ENCODE results near the gene TMEM186. TPM values are rescaled to one million over a fixed set of nuclear protein-coding genes. Genes with fewer than 3 reads are reported as not detected.

TMEM186 gene
- total and polyA plus RNA-seq, 2 of the 8 experiments (the other 6 are each of a cell fraction or from before 2014, with no cell fraction given), result 13.1 TPM

GRCh38 chr16:8798174-8798527 lies 712 bp upstream of the TMEM186 start:
- Histone ChIP-seq H3K56ac (replicated peaks; ENCODE audit: insufficient read length, low read depth, low read length) (no peak overlapping the region), H2AK5ac (ENCODE audit: low read depth, low read length) (no peak overlapping the region), H3K4me2 (ENCODE audit: insufficient read depth in 1 of 2, low read depth in 2 of 2, low read length in 2 of 2) (peak overlapping the region; percentile 86 to 88), H3K27me3 (replicated peaks in 1 of 4; ENCODE audit: control insufficient read depth in 3 of 4, extremely low read depth in 1 of 4, insufficient read depth in 3 of 4, low read length in 3 of 4) (no peaks in the 10 kb centered on the region), H2BK20ac (ENCODE audit: low read length) (no peak overlapping the region), H2BK12ac (ENCODE audit: low read depth, low read length) (no peak overlapping the region), H4K8ac (ENCODE audit: extremely low read depth, insufficient read depth, low read length) (peak overlapping the region; percentile 84; the same call in 1 of the 2 replicates), H3K14ac (ENCODE audit: insufficient read length) (no peak overlapping the region), H4K91ac (replicated peaks; ENCODE audit: insufficient read length, low read length) (no peak overlapping the region), H3K9me3 (ENCODE audit: insufficient read depth in 2 of 2, low read depth in 1 of 2, low read length in 1 of 2) (no peaks in the 10 kb centered on the region), H3K4me1 (replicated peaks in 1 of 4; ENCODE audit: control insufficient read depth in 3 of 4, insufficient read depth in 4 of 4, low read length in 3 of 4) (peaks cover 0 to 13% (median 2%) of the 10 kb centered on the region in 4 experiments; a peak in 3 of 7 replicates), H2AFZ (ENCODE audit: low read length) (no peak overlapping the region), H3K4me3 (ENCODE audit: extremely low read depth in 1 of 4, insufficient read depth in 2 of 4, low read depth in 3 of 4, low read length in 4 of 4) (peak overlapping the region; percentile 61 to 85 (median 77)), H3K18ac (ENCODE audit: extremely low read depth, low read length) (no peak overlapping the region), H2BK120ac (replicated peaks; ENCODE audit: low read depth, low read length) (no peak overlapping the region), H3K36me3 (ENCODE audit: control insufficient read depth in 2 of 4, insufficient read depth in 4 of 4, low read length in 3 of 4) (peaks cover 6 to 20% (median 16%) of the 10 kb centered on the region in 4 experiments), H2BK5ac (ENCODE audit: low read depth, low read length) (peak overlapping the region; percentile 67; the same call in 1 of the 2 replicates), H4K20me1 (replicated peaks in 1 of 2; ENCODE audit: control insufficient read depth in 1 of 2, insufficient read depth in 2 of 2, low read length in 2 of 2) (peaks cover 2 to 3% of the 10 kb centered on the region in 2 experiments), H3K23me2 (ENCODE audit: low read depth, low read length) (peaks cover 13% of the 10 kb centered on the region; the same call in 1 of the 2 replicates), H3K79me1 (ENCODE audit: low read depth, low read length) (0 out of 2 replicates have a peak, but pooled peaks cover 4% of the 10 kb centered on the region), H3K79me2 (ENCODE audit: control insufficient read depth in 1 of 2, insufficient read depth in 2 of 2, low read length in 2 of 2) (peaks cover 12 to 67% of the 10 kb centered on the region in 2 experiments), H3K4ac (replicated peaks; ENCODE audit: insufficient read length, low read depth, low read length) (no peak overlapping the region), H4K5ac (ENCODE audit: insufficient read length, low read depth, low read length) (no peak overlapping the region), H2BK15ac (ENCODE audit: low read length) (no peak overlapping the region), H3K9ac (replicated peaks in 1 of 4; ENCODE audit: extremely low read depth in 1 of 4, low read depth in 3 of 4, low read length in 3 of 4) (peak overlapping the region; percentile 69 to 81 (median 72)), H3K27ac (ENCODE audit: low read depth, low read length) (peak overlapping the region; percentile 64; the same call in 1 of the 2 replicates), H3K23ac (ENCODE audit: insufficient read length) (no peak overlapping the region)
- no peak for DNase-seq (ENCODE audit: low read depth in 1 of 2, low spot score in 2 of 2)
- ChIA-PET POLR2A (ENCODE audit: partially characterized antibody) (interaction anchor here (0.8 to 1.9 kb wide), 3 partner anchors 11 to 66 kb away, joined by 3 to 7 read pairs (median 3); no protein-coding TSS in a partner anchor), CTCF (ENCODE audit: partially characterized antibody) (interaction anchor here (1.4 to 26.4 kb wide), 2 partner anchors 10 to 134 kb away, joined by 4 to 404 read pairs; partner anchors contain the start of gene ABAT)
- no peak for FAIRE-seq
- WGBS, 2 experiments (ENCODE audit: extremely low coverage in 1 of 2, insufficient coverage in 1 of 2, insufficient read length in 1 of 2, insufficient replicate concordance in 2 of 2, low coverage in 1 of 2, low lambda C conversion rate in 2 of 2, missing lambda C conversion rate in 1 of 2), result 8% methylated on average over 6 of the region's 6 CpGs; no CpG with 5 or more reads in 1 of the 2 experiments
- peak; percentile 8 for TF ChIP-seq SAP30 (IDR thresholded peaks at IDR 0.05; ENCODE audit: insufficient read depth, insufficient replicate concordance, low read length)
- peak; percentile 66; the same call in 1 of the 2 replicates for TF ChIP-seq KDM1A (IDR thresholded peaks at IDR 0.05; ENCODE audit: borderline replicate concordance, low read length)
- no peak for TF ChIP-seq USF2 (IDR thresholded peaks at IDR 0.05; ENCODE audit: low read length)

Measured in H1 (cell line).